Fibroblast of villous mesenchyme (primary cell): Measurements from ENCODE around the gene MRPS23. TPM values are rescaled to one million over a fixed set of nuclear protein-coding genes. Genes with fewer than 3 reads are reported as not detected.

Source experiments
- DNase-seq: peaks from one replicate; pipeline ENCODE4 v3.0.0-alpha.2; 2010; ENCODE audit warnings: low read depth
- H3K4me3 ChIP-seq: 2 replicates; pipeline ENCODE4 v1.5.1; 2011; ENCODE audit warnings: low read depth, mild to moderate bottlenecking, low read length
- total RNA-seq: library from RNA; depleted of rRNA; stranded (reverse); fragments of >200 nt; gene quantifications from 2 replicates; pipeline ENCODE4 v1.2.3, GENCODE V29; 2012
- TF ChIP-seq, protein P1 (sequence below): IDR thresholded peaks from 2 replicates; pipeline ENCODE4 v1.5.1; 2012; ENCODE audit warnings: low read depth, mild to moderate bottlenecking, low read length; ENCODE audit not compliant: insufficient read depth

Gene MRPS23
- total RNA-seq, 1 donor, result 22.0 TPM

DNA sequence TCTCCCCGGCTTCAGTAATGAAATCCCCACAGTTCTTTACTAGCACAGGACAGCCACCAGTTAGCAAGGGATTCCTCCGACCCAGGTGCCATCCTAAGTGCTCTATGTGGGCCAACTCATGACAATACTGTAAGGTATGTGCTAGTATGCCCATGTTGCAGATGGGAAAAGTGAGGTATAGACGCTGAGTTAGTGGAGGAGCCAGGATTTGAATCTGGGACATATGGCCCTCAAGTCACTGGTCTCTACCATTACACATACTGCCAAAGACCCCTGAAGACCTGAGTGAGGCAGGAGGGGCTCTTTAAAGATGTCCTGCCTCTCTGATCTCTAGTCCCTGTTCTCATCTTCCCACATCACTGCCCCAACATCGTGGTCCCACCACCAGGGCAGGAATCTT is 36.2 kb upstream of the MRPS23 start:
- DNase-seq, result no peak
- H3K4me3 ChIP-seq, result no peak overlapping the region
- TF ChIP-seq, protein P1, sequence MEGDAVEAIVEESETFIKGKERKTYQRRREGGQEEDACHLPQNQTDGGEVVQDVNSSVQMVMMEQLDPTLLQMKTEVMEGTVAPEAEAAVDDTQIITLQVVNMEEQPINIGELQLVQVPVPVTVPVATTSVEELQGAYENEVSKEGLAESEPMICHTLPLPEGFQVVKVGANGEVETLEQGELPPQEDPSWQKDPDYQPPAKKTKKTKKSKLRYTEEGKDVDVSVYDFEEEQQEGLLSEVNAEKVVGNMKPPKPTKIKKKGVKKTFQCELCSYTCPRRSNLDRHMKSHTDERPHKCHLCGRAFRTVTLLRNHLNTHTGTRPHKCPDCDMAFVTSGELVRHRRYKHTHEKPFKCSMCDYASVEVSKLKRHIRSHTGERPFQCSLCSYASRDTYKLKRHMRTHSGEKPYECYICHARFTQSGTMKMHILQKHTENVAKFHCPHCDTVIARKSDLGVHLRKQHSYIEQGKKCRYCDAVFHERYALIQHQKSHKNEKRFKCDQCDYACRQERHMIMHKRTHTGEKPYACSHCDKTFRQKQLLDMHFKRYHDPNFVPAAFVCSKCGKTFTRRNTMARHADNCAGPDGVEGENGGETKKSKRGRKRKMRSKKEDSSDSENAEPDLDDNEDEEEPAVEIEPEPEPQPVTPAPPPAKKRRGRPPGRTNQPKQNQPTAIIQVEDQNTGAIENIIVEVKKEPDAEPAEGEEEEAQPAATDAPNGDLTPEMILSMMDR, result no peak

DNA sequence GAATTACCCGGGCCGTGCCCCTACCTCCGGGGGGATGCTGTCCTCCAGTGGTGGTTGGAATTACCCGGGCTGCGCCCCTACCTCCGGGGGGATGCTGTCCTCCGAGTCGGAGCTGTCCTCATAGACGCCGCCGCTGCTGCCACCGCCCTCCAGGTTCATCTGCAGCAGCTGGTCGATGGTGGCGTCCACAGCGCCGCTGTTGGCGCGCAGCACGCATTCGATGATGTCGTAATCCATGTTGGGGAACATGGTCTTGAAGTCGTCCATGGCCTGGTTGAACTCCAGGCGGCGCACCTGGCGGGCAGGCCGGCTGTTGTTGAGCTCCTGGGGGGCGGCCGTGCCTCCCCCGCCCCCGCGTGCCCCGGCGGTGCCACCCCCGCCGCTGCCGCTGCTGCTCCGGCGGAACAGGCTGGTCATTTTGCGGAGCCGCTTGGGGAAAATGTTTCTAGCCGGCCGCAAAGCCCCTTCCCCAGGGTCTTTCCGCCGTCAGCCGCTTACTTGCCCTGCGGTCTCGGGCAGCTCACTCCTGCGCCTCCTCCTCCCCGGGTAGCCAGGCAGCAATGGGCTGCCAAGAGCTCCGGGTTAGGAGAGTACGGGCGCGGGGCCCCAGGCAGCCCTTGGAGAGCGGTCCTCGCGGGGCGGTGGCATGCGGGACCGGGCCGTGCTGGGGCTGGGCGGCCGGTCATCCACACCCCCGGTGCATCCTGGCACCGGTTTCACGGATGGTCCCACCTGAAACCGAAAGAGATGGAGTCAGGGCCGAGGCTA is 35.5 kb upstream of the MRPS23 start:
- DNase-seq, result no peak
- no peak overlapping the region for H3K4me3 ChIP-seq
- TF ChIP-seq, protein P1, result no peak

DNA sequence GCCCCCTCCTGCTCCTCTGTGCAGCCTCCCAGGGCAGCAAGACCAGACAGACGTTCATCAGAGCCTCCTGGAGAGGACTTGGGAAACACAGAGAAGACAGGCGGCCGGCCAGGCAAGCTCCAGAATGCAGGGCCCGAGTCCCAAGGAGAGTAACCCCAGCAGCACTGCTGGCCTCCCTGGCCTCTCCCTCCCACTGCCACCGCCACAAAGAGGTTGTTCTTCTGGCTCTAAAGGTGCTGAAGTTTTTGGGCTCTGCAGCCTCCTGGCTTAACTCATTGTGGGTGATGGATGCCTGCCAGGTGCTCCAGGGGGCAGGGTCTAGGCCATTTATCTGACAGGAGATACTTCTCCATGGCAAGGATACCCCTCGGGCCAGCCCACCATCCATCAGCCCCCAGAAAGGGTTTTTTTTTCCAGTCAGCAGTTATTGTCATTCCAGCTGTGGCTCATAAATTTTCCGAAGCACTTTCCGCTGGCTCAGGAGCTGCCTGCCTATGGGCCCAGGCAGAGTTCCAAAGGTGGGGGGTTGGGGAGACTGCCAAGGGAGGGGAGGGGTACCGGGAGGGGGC is 32.0 kb upstream of the MRPS23 start:
- DNase-seq, result peak; percentile 32
- H3K4me3 ChIP-seq, result no peak overlapping the region
- TF ChIP-seq, protein P1, result no peak

DNA sequence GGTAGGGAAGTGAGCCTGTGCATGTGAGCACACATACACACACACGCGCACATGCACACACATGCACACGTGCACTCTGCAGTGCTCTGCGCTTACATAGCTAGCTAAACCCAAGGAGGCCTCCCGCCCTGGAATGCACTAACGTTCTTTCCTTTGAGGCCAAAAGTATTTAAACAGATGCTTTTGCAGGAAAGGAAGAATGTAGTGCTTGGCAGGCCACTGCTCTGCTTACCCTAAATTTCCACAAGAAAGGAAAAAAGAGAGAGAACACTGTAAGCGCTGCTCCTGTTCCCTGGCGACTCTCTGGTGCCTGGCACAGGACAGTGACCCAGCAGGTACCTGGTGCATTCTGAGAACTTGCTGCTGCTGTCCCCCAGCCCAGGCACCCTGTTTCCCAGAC is 31.3 kb upstream of the MRPS23 start:
- H3K4me3 ChIP-seq, result no peak overlapping the region
- TF ChIP-seq, protein P1, result no peak
- peak; percentile 74 for DNase-seq

DNA sequence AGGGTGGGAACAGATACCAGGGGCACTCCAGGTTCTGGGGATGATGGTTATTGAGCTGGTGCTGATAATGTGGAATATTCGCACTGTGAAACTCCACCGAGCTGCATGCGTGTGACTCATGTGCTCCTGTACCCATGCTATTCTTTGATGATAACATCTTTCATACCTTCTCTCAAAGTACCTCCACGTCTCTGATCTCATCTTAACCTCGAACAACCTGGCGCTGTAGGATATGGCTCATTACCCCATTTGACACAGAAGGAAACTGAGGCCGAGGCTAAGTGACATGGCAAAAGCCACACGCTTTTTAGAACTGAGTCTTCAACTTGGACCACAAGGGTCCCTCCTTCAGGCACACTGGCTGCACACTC is 30.2 kb upstream of the MRPS23 start:
- no peak for DNase-seq
- TF ChIP-seq, protein P1, result no peak
- no peak overlapping the region for H3K4me3 ChIP-seq

DNA sequence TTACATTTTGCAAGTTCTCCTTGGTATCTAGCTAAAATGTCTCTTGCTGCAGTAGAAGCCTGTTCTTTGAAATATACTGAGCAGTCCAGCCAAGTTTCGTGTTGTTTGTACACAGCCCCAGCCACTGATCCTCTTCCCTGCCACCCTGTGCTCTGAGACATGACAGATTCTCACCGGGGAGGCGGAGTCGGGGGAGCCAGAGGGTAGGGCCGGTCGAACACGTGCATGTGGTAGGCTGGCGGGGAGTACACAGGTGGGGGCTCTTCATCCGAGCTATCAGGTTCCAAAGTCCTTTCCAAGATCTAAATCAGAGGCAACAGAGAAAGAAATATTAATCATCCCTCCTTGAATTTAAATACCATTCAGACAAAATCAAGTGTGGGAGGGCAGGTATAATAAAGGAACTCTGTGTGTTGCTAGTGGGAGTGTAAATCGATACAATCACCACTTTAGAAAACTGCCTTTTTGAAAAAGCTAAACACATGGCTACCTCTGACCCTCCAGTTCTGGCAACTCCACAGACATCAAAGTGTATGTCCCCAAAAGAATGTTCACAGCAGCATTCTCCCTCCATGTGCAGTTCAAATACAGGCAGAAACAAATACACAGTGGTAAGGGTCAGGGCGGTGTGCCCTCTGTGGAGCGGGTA is 29.7 kb upstream of the MRPS23 start:
- DNase-seq, result no peak

More for the DNA sequence above, 29.7 kb upstream of the MRPS23 start:
- TF ChIP-seq, protein P1, result no peak
- no peak overlapping the region for H3K4me3 ChIP-seq
